ENCODE results near the gene PPP2R3B. TPM values are rescaled to one million over a fixed set of nuclear protein-coding genes. Genes with fewer than 3 reads are reported as not detected.

PPP2R3B gene
- polyA plus RNA-seq, 1 donor (not counting 4 experiments of a cell fraction or from before 2014, with no cell fraction given): 6.6 TPM

DNA sequence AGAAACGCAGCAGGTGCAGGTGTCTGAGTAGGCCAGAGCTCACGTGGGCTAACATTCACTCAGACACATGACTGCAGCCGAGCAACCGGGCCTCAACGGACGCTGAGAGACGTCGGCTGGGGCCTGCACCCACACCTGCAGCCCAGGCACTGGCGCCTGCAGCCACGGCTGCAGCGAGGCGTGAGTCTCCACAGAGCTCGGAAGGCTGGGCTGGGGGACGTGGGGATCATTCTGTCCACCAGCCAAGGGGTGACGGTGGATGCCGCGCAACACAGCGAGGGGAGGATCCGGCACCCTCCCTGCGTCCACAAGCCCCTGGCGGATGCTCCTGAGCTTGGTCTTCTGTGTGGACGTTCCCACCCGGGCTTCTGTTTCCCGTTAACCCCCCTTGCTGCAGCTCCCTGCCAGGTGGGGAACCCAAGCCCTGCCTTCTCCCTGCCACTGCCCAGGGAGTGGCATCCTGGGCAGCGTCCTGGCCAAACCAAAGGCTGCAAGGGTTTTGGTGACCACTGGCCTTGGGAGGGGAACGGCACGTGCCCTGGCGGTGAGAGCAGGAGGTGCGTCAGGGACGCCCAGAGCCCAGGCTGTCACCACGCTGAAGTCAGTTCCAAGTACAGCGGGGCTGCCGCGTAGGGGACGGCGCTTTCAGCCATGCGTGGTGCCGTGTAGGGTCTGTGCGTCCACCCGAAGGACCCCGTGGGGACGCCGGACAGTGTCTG lies 16.3 kb downstream of the PPP2R3B start:
- H3K9ac ChIP-seq (ENCODE audit: control insufficient read depth, extremely low read depth, insufficient read depth, low read length): no peak overlapping the region
- no peaks in the 10 kb centered on the region for H3K36me3 ChIP-seq (ENCODE audit: control insufficient read depth in 2 of 2, extremely low read depth in 1 of 2, insufficient read depth in 2 of 2, low read length in 2 of 2)
- no peak overlapping the region for H3K4me3 ChIP-seq (ENCODE audit: control insufficient read depth in 2 of 3, extremely low read depth in 1 of 3, insufficient read depth in 2 of 3, low read depth in 1 of 3, low read length in 3 of 3)
- H3K27me3 ChIP-seq (ENCODE audit: control insufficient read depth, extremely low read depth, insufficient read depth, low read length): peaks cover 31% of the 10 kb centered on the region
- DNase-seq (ENCODE audit: low read depth, low spot score) (no peak), FAIRE-seq (no peak)
- no peaks in the 10 kb centered on the region for H3K9me3 ChIP-seq (ENCODE audit: control insufficient read depth, low read depth, low read length)
- no peak overlapping the region for H3K4me2 ChIP-seq (ENCODE audit: control insufficient read depth, extremely low read depth, insufficient read depth, low read depth, low read length)
- no peak overlapping the region for H3K27ac ChIP-seq (ENCODE audit: control insufficient read depth, insufficient read depth, low read length)
- dilution Hi-C loops (cut with MboI; ENCODE audit: extremely low pct_ligation_motif_present, low sequenced_read_pairs): no loop called here
- no peaks in the 10 kb centered on the region for H4K20me1 ChIP-seq (ENCODE audit: control insufficient read depth, extremely low read depth, insufficient read depth, low read length)
- no peaks in the 10 kb centered on the region for H3K79me2 ChIP-seq (ENCODE audit: control insufficient read depth, insufficient read depth, low read length)
- H3K4me1 ChIP-seq (ENCODE audit: control insufficient read depth, extremely low read depth, insufficient read depth, low read length): peaks cover 6% of the 10 kb centered on the region
- no peaks in the 10 kb centered on the region for H3K9me1 ChIP-seq (ENCODE audit: control insufficient read depth, extremely low read depth, insufficient read depth, low read length)
- no peak overlapping the region for H2AFZ ChIP-seq (ENCODE audit: control insufficient read depth, low read length)
- no peak for TF ChIP-seq EZH2 (IDR thresholded peaks at IDR 0.05; ENCODE audit: low read length)
- TF ChIP-seq, protein P1, sequence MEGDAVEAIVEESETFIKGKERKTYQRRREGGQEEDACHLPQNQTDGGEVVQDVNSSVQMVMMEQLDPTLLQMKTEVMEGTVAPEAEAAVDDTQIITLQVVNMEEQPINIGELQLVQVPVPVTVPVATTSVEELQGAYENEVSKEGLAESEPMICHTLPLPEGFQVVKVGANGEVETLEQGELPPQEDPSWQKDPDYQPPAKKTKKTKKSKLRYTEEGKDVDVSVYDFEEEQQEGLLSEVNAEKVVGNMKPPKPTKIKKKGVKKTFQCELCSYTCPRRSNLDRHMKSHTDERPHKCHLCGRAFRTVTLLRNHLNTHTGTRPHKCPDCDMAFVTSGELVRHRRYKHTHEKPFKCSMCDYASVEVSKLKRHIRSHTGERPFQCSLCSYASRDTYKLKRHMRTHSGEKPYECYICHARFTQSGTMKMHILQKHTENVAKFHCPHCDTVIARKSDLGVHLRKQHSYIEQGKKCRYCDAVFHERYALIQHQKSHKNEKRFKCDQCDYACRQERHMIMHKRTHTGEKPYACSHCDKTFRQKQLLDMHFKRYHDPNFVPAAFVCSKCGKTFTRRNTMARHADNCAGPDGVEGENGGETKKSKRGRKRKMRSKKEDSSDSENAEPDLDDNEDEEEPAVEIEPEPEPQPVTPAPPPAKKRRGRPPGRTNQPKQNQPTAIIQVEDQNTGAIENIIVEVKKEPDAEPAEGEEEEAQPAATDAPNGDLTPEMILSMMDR (optimal IDR thresholded peaks at IDR 0.05 in 1 of 3, IDR thresholded peaks at IDR 0.05 in 1 of 3, conservative IDR thresholded peaks at IDR 0.05 in 1 of 3; ENCODE audit: extremely low read depth in 1 of 3, insufficient read depth in 2 of 3, low read length in 3 of 3): no peak

DNA sequence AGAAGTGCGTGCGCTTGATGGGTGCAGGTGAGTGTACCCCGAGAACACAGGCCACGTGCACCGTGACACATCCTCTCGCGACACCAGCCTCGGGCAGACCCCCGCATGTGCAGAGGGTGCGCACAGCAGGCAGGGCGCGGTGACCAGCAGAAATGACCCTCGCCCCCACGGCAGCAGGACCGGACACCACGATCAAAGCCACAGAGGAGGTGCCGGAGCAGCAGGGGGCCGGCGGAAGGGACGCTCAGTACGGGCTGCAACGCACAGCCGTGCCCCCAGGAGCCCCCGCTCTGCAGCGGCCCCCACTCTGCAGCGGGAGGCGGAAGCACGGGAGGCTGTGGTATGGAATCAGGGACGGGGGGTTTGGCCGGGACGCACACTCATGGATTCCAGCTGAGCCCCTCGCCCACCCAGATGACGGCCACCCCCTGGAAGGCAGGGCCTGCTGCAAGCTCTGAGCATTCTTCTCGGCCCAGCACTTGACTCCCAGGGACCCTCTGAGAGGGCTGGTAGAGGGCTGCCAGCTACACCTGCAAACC lies 17.1 kb downstream of the PPP2R3B start:
- Histone ChIP-seq H3K4me1 (ENCODE audit: control insufficient read depth, extremely low read depth, insufficient read depth, low read length) (peaks cover 5% of the 10 kb centered on the region), H3K36me3 (ENCODE audit: control insufficient read depth in 2 of 2, extremely low read depth in 1 of 2, insufficient read depth in 2 of 2, low read length in 2 of 2) (no peaks in the 10 kb centered on the region), H3K79me2 (ENCODE audit: control insufficient read depth, insufficient read depth, low read length) (no peaks in the 10 kb centered on the region), H3K4me2 (ENCODE audit: control insufficient read depth, extremely low read depth, insufficient read depth, low read depth, low read length) (no peak overlapping the region), H2AFZ (ENCODE audit: control insufficient read depth, low read length) (no peak overlapping the region), H4K20me1 (ENCODE audit: control insufficient read depth, extremely low read depth, insufficient read depth, low read length) (no peaks in the 10 kb centered on the region), H3K4me3 (ENCODE audit: control insufficient read depth in 2 of 3, extremely low read depth in 1 of 3, insufficient read depth in 2 of 3, low read depth in 1 of 3, low read length in 3 of 3) (no peak overlapping the region), H3K9me3 (ENCODE audit: control insufficient read depth, low read depth, low read length) (no peaks in the 10 kb centered on the region), H3K27ac (ENCODE audit: control insufficient read depth, insufficient read depth, low read length) (no peak overlapping the region), H3K9ac (ENCODE audit: control insufficient read depth, extremely low read depth, insufficient read depth, low read length) (no peak overlapping the region), H3K27me3 (ENCODE audit: control insufficient read depth, extremely low read depth, insufficient read depth, low read length) (peaks cover 23% of the 10 kb centered on the region), H3K9me1 (ENCODE audit: control insufficient read depth, extremely low read depth, insufficient read depth, low read length) (no peaks in the 10 kb centered on the region)
- no peak for FAIRE-seq
- dilution Hi-C loops (cut with MboI; ENCODE audit: extremely low pct_ligation_motif_present, low sequenced_read_pairs): no loop called here
- DNase-seq (ENCODE audit: low read depth, low spot score): no peak
- no peak for TF ChIP-seq EZH2 (IDR thresholded peaks at IDR 0.05; ENCODE audit: low read length)
- TF ChIP-seq, protein P1 (optimal IDR thresholded peaks at IDR 0.05 in 1 of 3, IDR thresholded peaks at IDR 0.05 in 1 of 3, conservative IDR thresholded peaks at IDR 0.05 in 1 of 3; ENCODE audit: extremely low read depth in 1 of 3, insufficient read depth in 2 of 3, low read length in 3 of 3): no peak
